Measurements from ENCODE around the gene PAGE3.

GRCh38 chrX:55253528-55253927 is 11.2 kb downstream of the PAGE3 start:
- no peak for TF ChIP-seq SUZ12 (IDR thresholded peaks at IDR 0.05; ENCODE audit: extremely low read depth, insufficient read depth, insufficient read length)
- TF ChIP-seq YY1 (IDR thresholded peaks at IDR 0.05; ENCODE audit: insufficient read depth, insufficient read length), result no peak
- TF ChIP-seq ZNF274 (IDR thresholded peaks at IDR 0.05; ENCODE audit: low read depth, low read length), result no peak

Data from NT2/D1 (cell line).